Measurements from ENCODE around the gene FKBP1C.

- no peak for TF ChIP-seq POU2F2 (IDR thresholded peaks at IDR 0.05; ENCODE audit: borderline replicate concordance, low read depth, low read length)
- TF ChIP-seq SPI1 (IDR thresholded peaks at IDR 0.05; ENCODE audit: borderline replicate concordance, insufficient read depth, low read depth, low read length): no peak
- TF ChIP-seq, protein P1, sequence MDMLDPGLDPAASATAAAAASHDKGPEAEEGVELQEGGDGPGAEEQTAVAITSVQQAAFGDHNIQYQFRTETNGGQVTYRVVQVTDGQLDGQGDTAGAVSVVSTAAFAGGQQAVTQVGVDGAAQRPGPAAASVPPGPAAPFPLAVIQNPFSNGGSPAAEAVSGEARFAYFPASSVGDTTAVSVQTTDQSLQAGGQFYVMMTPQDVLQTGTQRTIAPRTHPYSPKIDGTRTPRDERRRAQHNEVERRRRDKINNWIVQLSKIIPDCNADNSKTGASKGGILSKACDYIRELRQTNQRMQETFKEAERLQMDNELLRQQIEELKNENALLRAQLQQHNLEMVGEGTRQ (IDR thresholded peaks at IDR 0.05; ENCODE audit: borderline replicate concordance, low read depth, low read length): no peak
- TF ChIP-seq CTCF (IDR thresholded peaks at IDR 0.05 in 2 of 3, conservative IDR thresholded peaks at IDR 0.05 in 1 of 3; ENCODE audit: control insufficient read depth in 2 of 3, extremely low read depth in 1 of 3, insufficient read depth in 1 of 3, low read depth in 3 of 3, low read length in 3 of 3): no peak
- no peak for TF ChIP-seq ZBTB33 (IDR thresholded peaks at IDR 0.05)
- no peak for TF ChIP-seq POLR2AphosphoS5 (IDR thresholded peaks at IDR 0.05; ENCODE audit: low read length)
- TF ChIP-seq EZH2 (IDR thresholded peaks at IDR 0.05; ENCODE audit: borderline replicate concordance, control insufficient read depth, low read depth, low read length): no peak
- no peak for TF ChIP-seq MXI1 (IDR thresholded peaks at IDR 0.05; ENCODE audit: low read depth, low read length)
- TF ChIP-seq CHD1 (IDR thresholded peaks at IDR 0.05; ENCODE audit: low read depth, low read length): no peak
Measured at GRCh38 chr6:63174173-63174572, 37.1 kb upstream of the FKBP1C start.

Data from GM12878 (cell line).